ENCODE measurements around the gene ECHDC3.

Gene ECHDC3, protein sequence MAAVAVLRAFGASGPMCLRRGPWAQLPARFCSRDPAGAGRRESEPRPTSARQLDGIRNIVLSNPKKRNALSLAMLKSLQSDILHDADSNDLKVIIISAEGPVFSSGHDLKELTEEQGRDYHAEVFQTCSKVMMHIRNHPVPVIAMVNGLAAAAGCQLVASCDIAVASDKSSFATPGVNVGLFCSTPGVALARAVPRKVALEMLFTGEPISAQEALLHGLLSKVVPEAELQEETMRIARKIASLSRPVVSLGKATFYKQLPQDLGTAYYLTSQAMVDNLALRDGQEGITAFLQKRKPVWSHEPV

DNA sequence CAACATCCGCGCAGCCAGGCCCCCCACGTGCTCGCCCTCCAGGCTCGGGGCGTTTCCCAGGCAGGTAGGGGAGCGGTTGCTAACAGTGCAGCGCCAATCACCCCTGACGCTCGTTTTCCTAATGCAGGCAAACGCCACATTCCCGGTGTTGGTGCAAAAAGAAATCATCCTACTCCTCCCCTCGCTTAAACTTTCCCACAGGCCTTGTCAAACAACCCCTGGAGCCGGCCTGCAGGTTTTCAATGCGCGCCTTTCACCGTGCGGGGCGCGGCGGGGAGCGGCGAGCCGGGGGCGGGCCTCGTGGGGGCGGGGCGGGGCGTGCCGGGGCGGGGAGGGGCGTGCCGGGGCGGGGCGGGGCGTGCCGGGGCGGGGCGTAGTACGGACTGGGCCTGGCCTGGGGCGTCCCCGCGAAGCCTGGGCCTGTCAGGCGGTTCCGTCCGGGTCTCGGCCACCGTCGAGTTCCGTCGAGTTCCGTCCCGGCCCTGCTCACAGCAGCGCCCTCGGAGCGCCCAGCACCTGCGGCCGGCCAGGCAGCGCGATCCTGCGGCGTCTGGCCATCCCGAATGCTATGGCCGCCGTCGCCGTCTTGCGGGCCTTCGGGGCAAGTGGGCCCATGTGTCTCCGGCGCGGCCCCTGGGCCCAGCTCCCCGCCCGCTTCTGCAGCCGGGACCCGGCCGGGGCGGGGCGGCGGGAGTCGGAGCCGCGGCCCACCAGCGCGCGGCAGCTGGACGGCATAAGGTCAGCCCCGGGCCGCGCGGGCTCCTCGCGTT lies at the start of gene ECHDC3:
Gene ECHDC3, plus strand, starts transcription at position 374 of the 770 bp plus-strand sequence. Its CDS starts 195 bp downstream, at position 569.
- peak within 1 kb of the TSS; percentile 61 for H3K4me3 Mint-ChIP-seq
- peaks cover 11% of the 10 kb centered on the region for H3K4me1 Mint-ChIP-seq (ENCODE audit: low read depth)
- H3K36me3 Mint-ChIP-seq (ENCODE audit: low read depth), result no peaks in the 10 kb centered on the region
- H3K9me3 Mint-ChIP-seq, result no peaks in the 10 kb centered on the region
- peak within 1 kb of the TSS; percentile 29 for H3K27ac Mint-ChIP-seq
- peaks cover 41% of the 10 kb centered on the region for H3K27me3 Mint-ChIP-seq

DNA sequence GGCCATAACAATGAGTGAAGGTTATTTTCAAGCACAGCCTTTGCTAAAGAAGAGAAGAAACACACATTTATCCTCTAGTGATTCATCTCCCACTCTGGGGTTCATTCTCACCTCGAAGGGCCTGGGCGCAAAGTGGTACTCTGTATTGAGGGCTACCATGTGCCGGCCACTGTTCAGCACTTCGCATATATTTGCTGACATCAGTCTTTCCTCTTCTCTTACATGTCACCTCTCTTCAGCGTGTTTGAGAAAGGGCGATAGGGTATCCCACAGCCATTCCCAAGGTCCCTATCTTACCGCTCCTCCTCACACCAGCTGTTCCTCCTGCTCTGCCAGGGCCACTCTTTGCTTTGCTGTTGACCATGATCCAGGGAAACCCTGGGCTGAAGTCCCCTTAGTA lies 48.8 kb upstream of the ECHDC3 start:
- no peak overlapping the region for H3K27ac Mint-ChIP-seq
- H3K36me3 Mint-ChIP-seq (ENCODE audit: low read depth), result no peaks in the 10 kb centered on the region
- no peaks in the 10 kb centered on the region for H3K9me3 Mint-ChIP-seq
- no peaks in the 10 kb centered on the region for H3K27me3 Mint-ChIP-seq
- H3K4me3 Mint-ChIP-seq, result no peak overlapping the region
- H3K4me1 Mint-ChIP-seq (ENCODE audit: low read depth), result peaks cover 10% of the 10 kb centered on the region

DNA sequence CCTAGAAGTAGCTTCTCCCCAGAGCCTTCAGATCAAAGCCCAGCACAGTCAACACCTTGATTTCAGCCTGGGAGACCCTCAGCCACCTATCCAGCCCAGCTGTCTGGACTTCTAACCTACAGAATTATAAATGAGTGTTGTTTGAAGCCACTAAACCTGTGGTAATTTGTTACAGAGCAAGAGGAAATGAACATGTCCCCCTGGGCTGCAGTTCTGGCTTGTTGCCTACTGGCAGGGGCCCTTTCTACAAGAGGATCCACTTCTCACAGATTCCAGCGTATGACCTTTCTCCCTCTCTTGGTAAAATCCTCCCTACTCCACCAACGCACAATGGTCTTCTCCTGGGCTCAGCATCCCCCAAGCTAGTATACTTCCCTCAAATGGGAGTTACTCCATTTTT lies 46.4 kb upstream of the ECHDC3 start:
- H3K9me3 Mint-ChIP-seq, result no peaks in the 10 kb centered on the region
- H3K27me3 Mint-ChIP-seq, result no peaks in the 10 kb centered on the region
- H3K36me3 Mint-ChIP-seq (ENCODE audit: low read depth), result no peaks in the 10 kb centered on the region
- H3K4me1 Mint-ChIP-seq (ENCODE audit: low read depth), result peaks cover 21% of the 10 kb centered on the region
- no peak overlapping the region for H3K27ac Mint-ChIP-seq
- H3K4me3 Mint-ChIP-seq, result no peak overlapping the region

DNA sequence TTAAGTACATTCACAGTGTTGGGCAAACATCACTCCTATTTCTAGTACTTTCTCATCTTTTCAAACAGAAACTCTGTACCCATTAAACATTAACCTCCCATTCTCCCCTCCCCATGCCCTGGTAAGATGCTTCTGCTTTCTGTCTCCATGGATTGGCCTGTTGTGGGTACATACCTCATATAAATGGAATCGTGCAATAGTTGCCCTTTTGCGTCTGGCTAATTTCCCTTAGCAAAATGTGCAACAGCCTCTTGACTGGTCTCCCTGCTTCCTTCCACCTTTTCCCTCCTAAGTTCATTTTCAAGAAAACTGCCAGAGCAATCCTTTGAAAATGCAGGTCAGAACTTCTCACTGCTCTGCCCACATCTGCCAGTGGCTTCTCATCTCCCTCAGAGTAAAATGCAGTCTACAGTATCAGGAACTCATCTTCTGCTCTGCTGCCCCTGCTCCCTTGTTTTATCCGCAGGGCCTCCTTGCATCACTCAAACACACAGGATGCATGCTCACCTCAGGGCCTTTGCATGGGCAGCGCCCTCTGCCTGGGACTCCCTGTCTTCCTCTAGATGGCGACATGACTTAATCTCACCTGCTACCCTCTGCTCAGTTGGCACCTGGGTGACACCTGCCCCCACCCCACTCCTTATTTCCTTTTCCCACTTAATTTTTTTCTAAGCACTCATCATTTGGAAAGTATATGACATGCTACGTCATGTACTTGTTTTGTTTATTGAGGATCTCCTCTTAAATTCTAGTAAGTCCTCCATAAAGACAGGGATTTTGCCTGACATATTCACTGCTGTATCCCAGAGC lies 44.3 kb upstream of the ECHDC3 start:
- no peaks in the 10 kb centered on the region for H3K36me3 Mint-ChIP-seq (ENCODE audit: low read depth)

DNA sequence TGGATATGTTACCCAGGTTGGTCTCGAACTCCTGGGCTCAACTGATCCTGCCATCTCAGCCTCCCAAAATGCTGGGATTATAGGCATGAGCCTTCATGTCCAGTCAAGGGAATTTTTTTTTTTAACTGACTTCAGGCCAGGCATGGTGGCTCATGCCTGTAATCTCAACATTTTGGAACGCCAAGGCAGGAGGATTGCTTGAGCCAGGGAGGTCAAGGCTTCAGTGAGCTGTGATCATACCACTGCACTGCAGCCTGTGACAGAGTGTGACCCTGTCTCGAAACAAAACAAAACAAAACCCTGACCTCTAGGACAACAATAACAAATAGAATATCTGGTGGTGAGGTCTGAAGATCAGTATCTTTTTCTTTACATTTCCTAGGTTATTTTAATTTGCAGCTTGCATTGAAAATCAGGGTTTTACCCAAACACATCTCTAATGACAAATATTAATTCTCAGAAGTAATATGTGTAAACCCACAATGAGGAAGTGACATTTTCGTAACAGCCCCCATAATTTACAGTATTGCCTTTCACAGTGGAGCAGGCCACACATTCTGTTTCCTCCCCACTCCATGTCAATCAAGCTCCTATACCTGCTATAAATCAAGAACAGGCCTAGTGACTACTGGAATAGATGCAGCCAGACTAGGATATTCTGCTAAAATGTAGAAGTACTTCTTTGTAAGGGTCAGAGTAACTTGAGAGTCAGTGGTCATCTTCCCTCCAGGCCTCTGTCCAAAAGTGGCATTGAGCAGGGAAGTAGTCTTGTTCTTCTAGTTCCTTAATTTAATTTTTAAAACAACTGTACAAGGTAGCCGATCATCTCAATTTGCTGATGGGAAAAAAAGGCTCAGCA lies 43.3 kb upstream of the ECHDC3 start:
- peak overlapping the region; percentile 6 for H3K27ac Mint-ChIP-seq
- no peaks in the 10 kb centered on the region for H3K9me3 Mint-ChIP-seq
- H3K27me3 Mint-ChIP-seq, result peaks cover 2% of the 10 kb centered on the region
- H3K4me1 Mint-ChIP-seq (ENCODE audit: low read depth), result peaks cover 21% of the 10 kb centered on the region
- H3K36me3 Mint-ChIP-seq (ENCODE audit: low read depth), result no peaks in the 10 kb centered on the region
- no peak overlapping the region for H3K4me3 Mint-ChIP-seq

More for the DNA sequence above, 44.3 kb upstream of the ECHDC3 start:
- H3K4me1 Mint-ChIP-seq (ENCODE audit: low read depth), result peaks cover 21% of the 10 kb centered on the region
- H3K27ac Mint-ChIP-seq, result peak overlapping the region; percentile 6
- H3K9me3 Mint-ChIP-seq, result no peaks in the 10 kb centered on the region
- no peaks in the 10 kb centered on the region for H3K27me3 Mint-ChIP-seq
- no peak overlapping the region for H3K4me3 Mint-ChIP-seq

DNA sequence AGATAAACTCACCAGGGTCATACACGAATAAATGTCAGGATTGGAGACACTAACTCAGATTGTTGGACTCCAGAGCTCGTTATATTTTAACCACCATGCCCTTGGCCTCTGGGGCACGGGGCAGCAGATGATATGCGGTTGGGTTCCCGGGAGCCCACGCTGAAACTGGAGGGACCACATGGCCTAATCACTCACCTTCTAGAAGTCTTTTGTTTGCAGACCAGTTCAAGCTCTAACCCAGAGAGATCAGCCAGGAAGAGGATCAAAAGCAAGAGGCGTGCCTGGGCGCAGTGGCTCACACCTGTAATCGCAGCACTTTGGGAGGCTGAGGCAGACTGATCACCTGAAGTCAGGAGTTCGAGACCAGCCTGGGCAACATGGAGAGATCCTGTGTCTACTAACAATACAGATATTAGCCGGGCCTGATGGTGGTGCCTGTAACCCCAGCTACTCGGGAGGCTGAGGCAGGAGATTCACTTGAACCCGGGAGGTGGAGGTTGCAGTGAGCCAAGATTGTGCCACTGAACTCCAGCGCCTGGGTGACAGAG lies 42.6 kb upstream of the ECHDC3 start:
- H3K4me1 Mint-ChIP-seq (ENCODE audit: low read depth), result peaks cover 21% of the 10 kb centered on the region
- H3K27ac Mint-ChIP-seq, result peak overlapping the region; percentile 73
- no peaks in the 10 kb centered on the region for H3K9me3 Mint-ChIP-seq
- H3K27me3 Mint-ChIP-seq, result peaks cover 8% of the 10 kb centered on the region
- no peak overlapping the region for H3K4me3 Mint-ChIP-seq
- H3K36me3 Mint-ChIP-seq (ENCODE audit: low read depth), result no peaks in the 10 kb centered on the region

DNA sequence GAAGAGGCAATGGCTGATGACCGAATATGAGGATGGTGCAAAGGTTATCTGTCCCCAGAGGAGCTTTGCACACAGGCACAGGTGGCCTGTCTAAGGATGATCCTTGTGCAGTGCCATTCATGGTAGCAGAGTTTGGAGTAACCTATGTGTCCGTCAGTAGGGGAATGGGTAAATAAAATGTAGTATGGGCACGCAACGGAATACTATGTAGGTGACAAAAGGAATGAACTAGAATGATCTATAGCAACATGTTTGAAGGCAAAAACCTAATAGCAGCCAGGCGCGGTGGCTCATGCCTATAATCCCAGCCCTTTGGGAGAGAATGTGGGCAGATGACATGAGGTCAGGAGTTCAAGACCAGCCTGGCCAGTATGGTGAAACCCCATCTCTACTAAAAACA lies 41.6 kb upstream of the ECHDC3 start:
- peaks cover 8% of the 10 kb centered on the region for H3K27me3 Mint-ChIP-seq
- peaks cover 21% of the 10 kb centered on the region for H3K4me1 Mint-ChIP-seq (ENCODE audit: low read depth)
- H3K36me3 Mint-ChIP-seq (ENCODE audit: low read depth), result no peaks in the 10 kb centered on the region
- H3K27ac Mint-ChIP-seq, result no peak overlapping the region
- H3K4me3 Mint-ChIP-seq, result no peak overlapping the region
- no peaks in the 10 kb centered on the region for H3K9me3 Mint-ChIP-seq

DNA sequence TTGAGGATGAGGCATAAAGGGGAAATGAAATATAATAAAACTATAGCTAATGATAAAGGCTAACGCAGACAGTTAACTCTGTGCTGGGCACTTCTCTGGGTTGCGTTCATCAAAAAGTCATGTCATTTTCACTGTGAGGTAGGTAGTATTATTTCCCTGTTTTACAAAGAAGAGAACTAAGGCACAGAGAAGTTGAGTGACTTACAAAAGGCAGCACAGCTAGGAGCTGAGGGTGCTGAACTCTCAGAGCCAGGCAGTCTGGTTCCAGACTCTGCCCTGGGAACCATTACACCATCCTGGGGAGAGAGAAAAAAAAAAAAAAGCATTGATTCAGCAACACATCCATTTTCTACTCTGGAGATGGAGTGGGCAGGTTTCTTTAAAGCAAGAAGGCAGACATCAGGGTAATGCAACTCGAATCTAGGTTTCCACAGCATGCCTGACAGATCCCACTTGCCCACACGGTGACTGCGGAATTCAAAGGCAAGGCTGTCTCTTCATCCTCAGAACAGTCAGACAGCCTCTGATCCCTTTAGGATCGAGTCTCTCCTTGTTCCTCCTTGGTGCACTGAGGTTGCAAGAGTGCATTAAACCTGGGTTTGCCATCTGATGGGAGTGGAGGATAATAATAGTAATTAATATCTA lies 40.6 kb upstream of the ECHDC3 start:
- H3K4me3 Mint-ChIP-seq, result no peak overlapping the region
- no peaks in the 10 kb centered on the region for H3K36me3 Mint-ChIP-seq (ENCODE audit: low read depth)
- peaks cover 21% of the 10 kb centered on the region for H3K4me1 Mint-ChIP-seq (ENCODE audit: low read depth)
- no peak overlapping the region for H3K27ac Mint-ChIP-seq
- peaks cover 12% of the 10 kb centered on the region for H3K27me3 Mint-ChIP-seq
- no peaks in the 10 kb centered on the region for H3K9me3 Mint-ChIP-seq

DNA sequence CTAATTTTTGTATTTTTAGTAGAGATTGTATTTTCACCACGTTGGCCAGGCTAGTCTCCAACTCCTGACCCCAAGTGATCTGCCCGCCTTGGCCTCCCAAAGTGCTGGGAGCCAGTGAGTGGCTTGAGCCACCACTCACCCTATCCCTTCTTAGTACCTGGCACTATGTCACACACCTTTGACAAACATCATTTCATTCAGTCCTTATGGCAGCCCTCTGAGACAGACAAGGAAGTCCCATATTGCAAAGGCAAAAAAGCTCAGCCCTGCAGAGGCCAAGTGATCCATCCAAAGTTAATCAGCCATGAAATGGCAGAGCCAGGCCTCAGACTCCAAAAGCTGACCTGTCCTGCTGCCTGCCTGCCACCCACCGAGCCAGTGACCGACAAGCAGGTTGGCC lies 39.9 kb upstream of the ECHDC3 start:
- Mint-ChIP-seq H3K4me3 (no peak overlapping the region), H3K27me3 (peaks cover 15% of the 10 kb centered on the region), H3K9me3 (no peaks in the 10 kb centered on the region), H3K27ac (no peak overlapping the region), H3K36me3 (ENCODE audit: low read depth) (no peaks in the 10 kb centered on the region), H3K4me1 (ENCODE audit: low read depth) (peaks cover 21% of the 10 kb centered on the region)

DNA sequence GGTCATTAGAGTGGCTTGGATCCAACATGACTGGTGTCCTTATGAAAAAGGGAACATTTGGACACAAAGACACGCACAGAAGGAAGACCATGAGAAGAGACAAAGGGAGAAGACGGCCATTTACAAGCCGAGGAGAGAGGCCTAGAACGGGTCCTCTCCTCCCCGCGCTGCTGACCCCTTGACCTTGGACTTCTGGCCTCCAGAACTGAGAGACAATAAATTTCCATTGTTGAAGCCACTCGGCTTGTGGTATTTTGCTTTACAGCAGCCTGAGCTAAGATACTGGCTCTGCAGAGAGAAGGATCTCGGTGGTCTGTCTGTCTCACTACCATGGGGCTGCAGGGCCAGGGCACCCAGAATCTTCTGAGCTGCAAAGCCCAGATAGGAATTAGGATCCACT lies 38.1 kb upstream of the ECHDC3 start:
- H3K27ac Mint-ChIP-seq, result no peak overlapping the region
- peaks cover 25% of the 10 kb centered on the region for H3K27me3 Mint-ChIP-seq
- peaks cover 6% of the 10 kb centered on the region for H3K4me1 Mint-ChIP-seq (ENCODE audit: low read depth)
- no peaks in the 10 kb centered on the region for H3K9me3 Mint-ChIP-seq
- H3K36me3 Mint-ChIP-seq (ENCODE audit: low read depth), result no peaks in the 10 kb centered on the region
- no peak overlapping the region for H3K4me3 Mint-ChIP-seq

DNA sequence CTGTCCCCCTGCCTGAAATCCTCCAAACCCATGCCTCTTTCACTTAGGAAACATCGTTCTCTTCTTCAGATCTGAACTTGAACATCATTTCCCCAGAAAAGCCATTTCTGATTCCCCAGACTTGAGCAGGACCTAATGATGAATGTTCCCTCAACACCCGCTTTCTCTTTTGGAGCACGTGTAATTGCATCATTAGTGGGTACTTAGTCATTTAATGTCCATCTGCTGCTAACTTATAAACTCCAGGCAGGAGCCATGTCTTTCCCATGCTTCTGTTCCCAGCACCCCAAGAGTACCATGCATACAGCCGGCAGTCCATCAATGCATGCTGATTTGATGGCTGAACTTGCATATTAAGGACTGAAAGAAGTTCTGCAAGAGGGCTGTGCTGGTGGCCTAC lies 36.5 kb upstream of the ECHDC3 start:
- Mint-ChIP-seq H3K27me3 (peaks cover 31% of the 10 kb centered on the region), H3K4me3 (no peak overlapping the region), H3K9me3 (no peaks in the 10 kb centered on the region), H3K36me3 (ENCODE audit: low read depth) (no peaks in the 10 kb centered on the region), H3K4me1 (ENCODE audit: low read depth) (peaks cover 11% of the 10 kb centered on the region), H3K27ac (no peak overlapping the region)

DNA sequence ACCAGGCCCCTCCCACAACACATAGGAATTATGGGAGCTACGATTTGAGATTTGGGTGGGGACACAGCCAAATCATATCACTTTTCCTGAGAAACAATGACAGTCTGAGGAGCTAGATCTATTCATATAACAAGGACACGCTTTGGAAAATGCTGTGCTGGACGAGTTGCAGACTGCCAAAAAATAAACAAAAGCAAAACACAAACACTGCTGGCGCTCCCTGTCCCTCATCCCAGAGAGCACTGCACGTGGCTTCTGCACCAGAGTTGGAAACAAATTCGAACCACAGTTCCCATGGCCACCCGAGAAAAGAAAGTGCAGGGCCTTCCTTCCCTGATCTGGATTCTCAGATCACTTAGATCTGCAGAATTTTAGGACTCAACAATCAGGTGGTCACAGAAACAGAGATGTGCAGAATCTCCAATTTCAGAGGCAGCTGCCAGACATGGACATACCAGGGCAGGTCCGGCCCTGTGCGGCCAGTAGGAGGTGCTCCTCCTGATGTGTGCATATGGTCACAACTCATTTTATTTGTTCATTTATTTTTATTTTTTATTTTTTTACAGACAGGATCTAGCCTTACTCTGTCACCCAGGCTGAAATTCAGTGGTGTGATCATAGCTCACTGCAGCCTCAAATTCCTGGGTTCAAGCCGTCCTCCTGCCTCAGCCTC lies 35.2 kb upstream of the ECHDC3 start:
- no peaks in the 10 kb centered on the region for H3K9me3 Mint-ChIP-seq
- no peak overlapping the region for H3K27ac Mint-ChIP-seq
- peaks cover 33% of the 10 kb centered on the region for H3K27me3 Mint-ChIP-seq
- H3K36me3 Mint-ChIP-seq (ENCODE audit: low read depth), result no peaks in the 10 kb centered on the region
- no peak overlapping the region for H3K4me3 Mint-ChIP-seq
- H3K4me1 Mint-ChIP-seq (ENCODE audit: low read depth), result peaks cover 21% of the 10 kb centered on the region

DNA sequence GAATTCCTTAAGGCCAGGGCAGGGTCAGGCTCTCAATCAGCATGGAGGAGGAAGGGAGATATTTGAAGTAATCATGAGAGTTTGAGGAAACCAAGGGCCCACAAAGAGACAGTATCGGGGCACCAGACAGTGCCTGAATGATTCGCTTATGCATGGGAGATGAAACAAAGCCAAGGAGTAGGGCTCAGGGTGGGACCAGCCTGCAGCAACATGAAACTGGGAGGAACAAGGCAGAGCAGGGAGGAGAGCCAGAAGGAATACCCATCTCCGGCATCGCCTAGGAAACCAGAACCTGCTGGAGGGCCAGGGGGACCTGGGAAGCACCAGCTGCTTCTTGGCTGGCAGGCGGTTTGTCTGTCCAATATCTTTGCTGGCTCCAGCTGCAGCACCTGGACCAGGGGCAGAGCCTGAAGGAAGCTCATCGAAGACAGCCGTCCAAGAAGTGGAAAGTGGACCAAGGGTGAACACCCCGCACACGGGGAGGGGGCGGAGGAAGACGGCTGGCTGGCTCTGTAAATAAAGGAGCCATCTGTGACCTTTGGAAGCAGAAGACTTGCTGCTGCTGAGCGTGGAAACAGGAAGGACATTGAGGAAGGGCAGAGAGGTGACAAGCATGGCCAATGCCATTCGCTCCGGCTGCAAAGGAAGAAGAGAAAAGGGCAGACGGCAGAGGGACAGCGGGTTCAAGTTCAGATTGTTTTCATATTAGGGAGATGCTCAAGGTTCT lies 34.4 kb upstream of the ECHDC3 start:
- Mint-ChIP-seq H3K36me3 (ENCODE audit: low read depth) (no peaks in the 10 kb centered on the region), H3K4me3 (no peak overlapping the region), H3K27ac (no peak overlapping the region), H3K9me3 (no peaks in the 10 kb centered on the region), H3K27me3 (peaks cover 40% of the 10 kb centered on the region), H3K4me1 (ENCODE audit: low read depth) (peaks cover 25% of the 10 kb centered on the region)
